ENCODE results near the gene BOD1L1. TPM values are rescaled to one million over a fixed set of nuclear protein-coding genes. Genes with fewer than 3 reads are reported as not detected.

Gene BOD1L1
- total RNA-seq, 4 donors from 2014 or later = 34.6 to 45.3 (median 35.4) TPM

- 20% methylated on average over 1 of the region's 79 CpGs; no CpG with 5 or more reads in 1 of the 2 donors for WGBS, 2 donors (ENCODE audit: low coverage in 1 of 2)
- peaks cover 0 to 30% (median 0%) of the 10 kb centered on the region in 3 donors for H3K9me3 ChIP-seq
- no peak for ATAC-seq
- peaks cover 100% of the 10 kb centered on the region for H3K27me3 ChIP-seq
- H3K4me3 ChIP-seq = peak overlapping the region in 1 of 2 donors; percentile 28
- no peaks in the 10 kb centered on the region for H3K36me3 ChIP-seq
- H3K27ac ChIP-seq = no peak overlapping the region
- no peak for TF ChIP-seq POLR2A (IDR thresholded peaks at IDR 0.05)
- peak in 2 of 4 experiments; percentile 16 to 35 for TF ChIP-seq CTCF (IDR thresholded peaks at IDR 0.05)
- no peak for TF ChIP-seq POLR2AphosphoS5 (IDR thresholded peaks at IDR 0.05)
- no peak for TF ChIP-seq EP300 (IDR thresholded peaks at IDR 0.05)
- peaks cover 0 to 76% (median 24%) of the 10 kb centered on the region in 3 donors for H3K4me1 ChIP-seq
These were observed 85.6 kb downstream of the BOD1L1 start for GRCh38 chr4:13541720-13542576.

GRCh38 chr4:13541176-13541604 lies 86.3 kb downstream of the BOD1L1 start:
- Histone ChIP-seq H3K27ac (no peak overlapping the region), H3K4me3 (no peak overlapping the region), H3K4me1 (peaks cover 0 to 72% (median 24%) of the 10 kb centered on the region in 3 donors), H3K9me3 (peaks cover 0 to 30% (median 0%) of the 10 kb centered on the region in 3 donors), H3K27me3 (peaks cover 100% of the 10 kb centered on the region), H3K36me3 (no peaks in the 10 kb centered on the region)
- WGBS, 2 donors (ENCODE audit: low coverage in 1 of 2) = 59 to 61% methylated on average over 2 to 5 of the region's 10 CpGs
- ATAC-seq = no peak
- no peak for TF ChIP-seq POLR2AphosphoS5 (IDR thresholded peaks at IDR 0.05)
- TF ChIP-seq POLR2A (IDR thresholded peaks at IDR 0.05) = no peak
- TF ChIP-seq EP300 (IDR thresholded peaks at IDR 0.05) = no peak
- no peak for TF ChIP-seq CTCF (IDR thresholded peaks at IDR 0.05)

DNA sequence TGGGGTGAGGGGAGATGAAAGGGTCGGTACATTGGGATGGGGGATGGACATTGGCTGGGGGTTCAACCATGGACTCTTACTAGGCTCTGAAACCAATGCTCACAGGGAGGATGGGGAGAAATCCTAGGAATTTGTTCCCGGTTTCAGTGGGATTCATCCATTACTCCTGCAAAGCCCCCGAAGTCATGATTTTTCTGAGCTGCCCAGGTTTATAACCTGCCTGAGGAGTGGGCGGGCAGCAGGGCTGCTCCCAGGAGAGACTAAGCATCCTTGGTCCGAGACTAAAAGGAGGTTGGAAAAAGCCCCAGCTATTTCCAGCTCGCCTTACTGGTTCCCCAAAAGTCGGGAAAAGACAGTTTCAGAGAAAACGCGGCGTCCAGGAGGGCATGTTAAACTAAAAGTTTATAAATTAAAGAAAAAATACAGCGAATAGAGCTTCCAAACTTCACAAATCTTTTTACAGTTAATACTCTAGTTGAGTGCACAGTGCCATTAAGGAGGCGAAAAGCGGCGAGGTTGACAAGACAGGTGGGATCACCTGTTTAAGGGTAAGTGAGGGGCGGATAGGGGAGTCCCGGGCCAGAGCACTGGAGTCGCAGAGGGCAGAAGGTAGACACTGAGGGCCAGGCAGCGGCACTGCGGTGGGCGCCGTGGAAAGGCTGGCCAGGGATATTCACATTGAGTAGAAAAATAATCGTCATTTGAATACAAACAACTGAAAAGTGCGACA lies 86.9 kb downstream of the BOD1L1 start:
- H3K4me1 ChIP-seq = peaks cover 0 to 77% (median 24%) of the 10 kb centered on the region in 3 donors
- peaks cover 100% of the 10 kb centered on the region for H3K27me3 ChIP-seq
- no peaks in the 10 kb centered on the region for H3K36me3 ChIP-seq
- TF ChIP-seq EP300 (IDR thresholded peaks at IDR 0.05) = no peak
- TF ChIP-seq POLR2A (IDR thresholded peaks at IDR 0.05) = no peak
- no peak for TF ChIP-seq POLR2AphosphoS5 (IDR thresholded peaks at IDR 0.05)
- no peak for TF ChIP-seq CTCF (IDR thresholded peaks at IDR 0.05)
- H3K4me3 ChIP-seq = peak overlapping the region in 1 of 2 donors; percentile 4
- WGBS, 2 donors (ENCODE audit: low coverage in 1 of 2) = 36 to 38% methylated on average over 18 to 21 of the region's 23 CpGs
- no peak overlapping the region for H3K27ac ChIP-seq
- ATAC-seq = no peak
- H3K9me3 ChIP-seq = peaks cover 0 to 30% (median 0%) of the 10 kb centered on the region in 3 donors

- no peak for ATAC-seq
- peak overlapping the region in 1 of 2 donors; percentile 4 for H3K4me3 ChIP-seq
- H3K27ac ChIP-seq = no peak overlapping the region
- peaks cover 0 to 30% (median 0%) of the 10 kb centered on the region in 3 donors for H3K9me3 ChIP-seq
- TF ChIP-seq CTCF (IDR thresholded peaks at IDR 0.05) (no peak), POLR2AphosphoS5 (IDR thresholded peaks at IDR 0.05) (no peak), EP300 (IDR thresholded peaks at IDR 0.05) (no peak), POLR2A (IDR thresholded peaks at IDR 0.05) (no peak)
- peaks cover 0 to 74% (median 19%) of the 10 kb centered on the region in 3 donors for H3K4me1 ChIP-seq
- H3K36me3 ChIP-seq = no peaks in the 10 kb centered on the region
- 20 to 25% methylated on average over 26 to 32 of the region's 42 CpGs for WGBS, 2 donors (ENCODE audit: low coverage in 1 of 2)
- H3K27me3 ChIP-seq = peaks cover 100% of the 10 kb centered on the region
These were observed 87.7 kb downstream of the BOD1L1 start for GRCh38 chr4:13539619-13540445.
